Measurements from ENCODE around the gene KDM1B.

DNA sequence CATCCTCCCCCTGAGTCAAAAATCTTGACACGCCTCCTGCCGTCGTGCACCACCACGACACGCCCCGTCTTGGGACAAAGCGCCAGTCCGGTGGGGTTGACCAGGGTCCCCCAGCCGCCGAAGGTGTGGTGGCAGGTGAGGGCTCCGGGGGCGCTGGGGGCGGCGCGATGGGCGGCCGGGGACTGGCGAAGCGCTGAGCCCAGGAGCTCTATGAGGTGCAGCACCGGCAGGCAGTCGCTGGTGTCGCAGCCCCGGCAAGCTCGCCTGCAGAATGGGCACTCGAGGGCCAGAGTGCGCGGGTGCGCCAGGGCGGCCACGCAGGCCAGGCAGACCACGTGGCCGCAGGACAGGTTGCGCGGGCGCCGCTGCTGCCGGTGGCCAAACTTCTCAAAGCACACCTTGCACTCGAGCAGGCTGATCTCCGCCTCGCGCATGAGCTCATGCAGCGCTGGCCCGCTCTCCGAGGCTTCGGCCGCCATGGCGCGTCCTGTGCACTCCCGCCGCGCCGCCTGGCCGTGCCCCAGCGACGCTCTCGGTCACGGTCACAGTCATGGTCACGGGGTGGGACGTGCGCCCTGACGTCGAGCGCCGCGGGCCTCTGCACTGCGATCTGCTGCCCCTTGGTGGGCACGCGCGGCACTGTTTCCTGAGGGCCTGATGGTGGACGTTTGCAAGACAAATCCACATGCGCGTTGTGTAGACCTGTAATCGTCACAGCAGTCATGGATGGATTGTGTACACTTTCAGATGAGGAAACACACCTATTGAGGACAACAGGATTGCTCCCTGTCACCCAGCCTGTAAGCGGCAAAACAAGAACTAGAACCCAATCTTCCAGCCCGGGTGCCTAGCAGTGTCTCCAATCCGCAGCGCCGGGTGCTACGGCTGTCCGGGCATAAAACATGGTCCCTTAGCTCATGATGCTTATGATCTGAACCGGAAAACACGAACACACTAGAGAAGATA is 32.8 kb upstream of the KDM1B start, which contains the start of gene NHLRC1:
- TF ChIP-seq, protein P1, sequence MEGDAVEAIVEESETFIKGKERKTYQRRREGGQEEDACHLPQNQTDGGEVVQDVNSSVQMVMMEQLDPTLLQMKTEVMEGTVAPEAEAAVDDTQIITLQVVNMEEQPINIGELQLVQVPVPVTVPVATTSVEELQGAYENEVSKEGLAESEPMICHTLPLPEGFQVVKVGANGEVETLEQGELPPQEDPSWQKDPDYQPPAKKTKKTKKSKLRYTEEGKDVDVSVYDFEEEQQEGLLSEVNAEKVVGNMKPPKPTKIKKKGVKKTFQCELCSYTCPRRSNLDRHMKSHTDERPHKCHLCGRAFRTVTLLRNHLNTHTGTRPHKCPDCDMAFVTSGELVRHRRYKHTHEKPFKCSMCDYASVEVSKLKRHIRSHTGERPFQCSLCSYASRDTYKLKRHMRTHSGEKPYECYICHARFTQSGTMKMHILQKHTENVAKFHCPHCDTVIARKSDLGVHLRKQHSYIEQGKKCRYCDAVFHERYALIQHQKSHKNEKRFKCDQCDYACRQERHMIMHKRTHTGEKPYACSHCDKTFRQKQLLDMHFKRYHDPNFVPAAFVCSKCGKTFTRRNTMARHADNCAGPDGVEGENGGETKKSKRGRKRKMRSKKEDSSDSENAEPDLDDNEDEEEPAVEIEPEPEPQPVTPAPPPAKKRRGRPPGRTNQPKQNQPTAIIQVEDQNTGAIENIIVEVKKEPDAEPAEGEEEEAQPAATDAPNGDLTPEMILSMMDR (IDR thresholded peaks at IDR 0.05) = peak; percentile 96 to 98 (median 97)
- TF ChIP-seq POLR2A (IDR thresholded peaks at IDR 0.05) (peak; percentile 39 to 51), POLR2AphosphoS5 (IDR thresholded peaks at IDR 0.05) (peak; percentile 85), EP300 (IDR thresholded peaks at IDR 0.05) (no peak)

Measured in gastroesophageal sphincter (tissue), 3 donors.